SK-N-SH (cell line): ENCODE measurements around the gene COQ5. TPM values are rescaled to one million over a fixed set of nuclear protein-coding genes. Genes with fewer than 3 reads are reported as not detected.

Source experiments
- CTCF ChIA-PET: fragments of 300-600, 350-600 bp; formaldehyde crosslinking; extraction: SDS; loops from one replicate; lab custom pipeline; 2021; lab: Yijun Ruan, JAX
- POLR2A ChIA-PET: fragments of 350-600 bp; sonication (Branson Sonifier 250); formaldehyde crosslinking; extraction: SDS; loops from one replicate; lab custom pipeline; 2020; ENCODE audit warnings: antibody characterized with exemption, inconsistent platforms; lab: Yijun Ruan, JAX
- DNase-seq: peaks from one replicate; pipeline ENCODE4 v3.0.0; 2012
- H2AFZ ChIP-seq: fragments of 200-600 bp; sonication (generic); 2 replicates; pipeline ENCODE4 v1.8.1; 2016; ENCODE audit warnings: antibody characterized with exemption, mild to moderate bottlenecking, low read depth
- H3F3A ChIP-seq: fragments of 200-600 bp; sonication (generic); replicated peaks from 2 replicates; pipeline ENCODE3; 2016; ENCODE audit warnings: antibody characterized with exemption, mild to moderate bottlenecking; ENCODE audit not compliant: insufficient read depth
- H3K27ac ChIP-seq, 2 experiments: fragments of 200-500 bp in 1 of 2; fragments of 200-600 bp in 1 of 2; sonication (Bioruptor generic) in 1 of 2; sonication (generic), shearing (Covaris generic) in 1 of 2; 2 replicates each; pipeline versions ENCODE4 v1.5.1 to v1.6.1; 2014 to 2016; ENCODE audit warnings: low read depth in 2 of 2, inconsistent platforms in 1 of 2, low read length in 1 of 2, mild to moderate bottlenecking in 1 of 2, mixed read lengths in 1 of 2
- H3K27me3 ChIP-seq: fragments of 200-600 bp; sonication (generic), shearing (Covaris generic); 2 replicates; pipeline ENCODE4 v1.6.1; 2016; ENCODE audit warnings: mixed run types; ENCODE audit not compliant: insufficient read depth
- H3K36me3 ChIP-seq, 2 experiments: fragments of 200-500 bp in 1 of 2; fragments of 200-600 bp in 1 of 2; sonication (Bioruptor generic) in 1 of 2; sonication (generic) in 1 of 2; replicated peaks in 1 of 2; 2 replicates each; pipeline versions ENCODE3 to v1.5.1; 2014 to 2016; ENCODE audit warnings: low read length in 1 of 2, mild to moderate bottlenecking in 1 of 2; ENCODE audit not compliant: insufficient read depth in 2 of 2, control insufficient read depth in 1 of 2
- H3K4me1 ChIP-seq, 2 experiments: fragments of 200-500 bp in 1 of 2; fragments of 200-600 bp in 1 of 2; sonication (Bioruptor generic) in 1 of 2; sonication (generic), shearing (Covaris generic) in 1 of 2; 2 replicates each; pipeline versions ENCODE4 v1.5.1 to v1.6.1; 2014 to 2016; ENCODE audit warnings: low read depth in 1 of 2, low read length in 1 of 2, mixed run types in 1 of 2; ENCODE audit not compliant: insufficient read depth in 2 of 2, control insufficient read depth in 1 of 2
- H3K4me2 ChIP-seq: fragments of 200-600 bp; sonication (generic), shearing (Covaris generic); 2 replicates; pipeline ENCODE4 v1.6.1; 2017; ENCODE audit warnings: mixed run types
- H3K4me3 ChIP-seq, 2 experiments: fragments of 200-500 bp in 1 of 2; fragments of 200-600 bp in 1 of 2; sonication (Bioruptor generic) in 1 of 2; sonication (generic), shearing (Covaris generic) in 1 of 2; 2 replicates each; pipeline versions ENCODE4 v1.5.1 to v1.8.1; 2014 to 2016; ENCODE audit warnings: low read depth in 2 of 2, inconsistent platforms in 1 of 2, low read length in 1 of 2, mild to moderate bottlenecking in 1 of 2, mixed read lengths in 1 of 2, moderate library complexity in 1 of 2
- H3K79me2 ChIP-seq: fragments of 200-600 bp; sonication (generic); 2 replicates; pipeline ENCODE4 v1.8.1; 2017; ENCODE audit warnings: mild to moderate bottlenecking; ENCODE audit not compliant: insufficient read depth
- H3K9ac ChIP-seq: fragments of 200-600 bp; sonication (generic); 2 replicates; pipeline ENCODE4 v1.6.1; 2017; ENCODE audit warnings: mixed run types
- H3K9me2 ChIP-seq: fragments of 200-600 bp; sonication (generic); 2 replicates; pipeline ENCODE4 v1.6.1; 2017; ENCODE audit warnings: mixed run types
- H3K9me3 ChIP-seq: fragments of 200-600 bp; sonication (generic); 2 replicates; pipeline ENCODE4 v1.6.1; 2017; ENCODE audit warnings: mixed run types, mild to moderate bottlenecking, moderate library complexity
- H4K20me1 ChIP-seq: fragments of 200-600 bp; sonication (generic); 2 replicates; pipeline ENCODE4 v1.6.1; 2017; ENCODE audit warnings: mild to moderate bottlenecking, mixed run types; ENCODE audit not compliant: insufficient read depth
- CHD2 ChIP-seq: fragments of 150-350 bp; IDR thresholded peaks from 2 replicates; pipeline ENCODE4 v1.6.1; 2018; ENCODE audit warnings: low read length; ENCODE audit not compliant: partially characterized antibody
- EZH2phosphoT487 ChIP-seq: fragments of 200-600 bp; sonication (generic); IDR thresholded peaks from 2 replicates; pipeline ENCODE4 v1.6.1; 2017; ENCODE audit warnings: low read depth, mixed run types, mild to moderate bottlenecking, antibody characterized with exemption, moderate library complexity, borderline replicate concordance
- FOXM1 ChIP-seq: IDR thresholded peaks from 2 replicates; pipeline ENCODE4 v1.4.0; 2012; ENCODE audit warnings: low read depth, mild to moderate bottlenecking
- JUND ChIP-seq: IDR thresholded peaks from 2 replicates; pipeline ENCODE4 v1.4.0; 2012
- NFIC ChIP-seq: IDR thresholded peaks from 2 replicates; pipeline ENCODE4 v1.4.0; 2012; ENCODE audit warnings: borderline replicate concordance
- NRF1 ChIP-seq: IDR thresholded peaks from 2 replicates; pipeline ENCODE4 v1.6.1; 2012; ENCODE audit warnings: low read depth, mild to moderate bottlenecking, low read length
- POLR2AphosphoS5 ChIP-seq: IDR thresholded peaks from 2 replicates; pipeline ENCODE4 v1.6.1; 2012; ENCODE audit warnings: low read depth, low read length
- RCOR1 ChIP-seq: fragments of 150-350 bp; IDR thresholded peaks from 2 replicates; pipeline ENCODE4 v1.6.1; 2017; ENCODE audit warnings: antibody characterized with exemption, low read length
- RFX5 ChIP-seq: IDR thresholded peaks from 2 replicates; pipeline ENCODE4 v1.6.1; 2012; ENCODE audit warnings: mild to moderate bottlenecking, improper control_type of control experiment, low read length
- SIN3A ChIP-seq: IDR thresholded peaks from 2 replicates; pipeline ENCODE4 v1.6.1; 2012; ENCODE audit warnings: low read depth, mild to moderate bottlenecking, low read length, moderate library complexity, borderline replicate concordance
- SMC3 ChIP-seq: IDR thresholded peaks from 2 replicates; pipeline ENCODE4 v1.6.1; 2012; ENCODE audit warnings: low read depth, low read length, improper control_type of control experiment
- WGBS: methylation state at CpG from one replicate; pipeline ENCODE4 v1.1.6; 2017; ENCODE audit warnings: low lambda C conversion rate; 5-methylcytosine and 5-hydroxymethylcytosine counted together
- polyA plus RNA-seq, 3 experiments: library from polyadenylated mRNA; depleted of rRNA; stranded (reverse); fragments of >200 nt; gene quantifications; 2 replicates each; pipeline ENCODE4 v1.2.3, GENCODE V29; 2012
- TF ChIP-seq, protein P1 (sequence below): IDR thresholded peaks from 2 replicates; pipeline ENCODE4 v1.4.0; 2012; ENCODE audit warnings: low read depth
- TF ChIP-seq, protein P2 (sequence below): fragments of 150-350 bp; IDR thresholded peaks from 2 replicates; pipeline ENCODE4 v1.6.1; 2016; ENCODE audit warnings: mild to moderate bottlenecking, low read depth, low read length
- TF ChIP-seq, protein P3 (sequence below): IDR thresholded peaks from 2 replicates; pipeline ENCODE4; 2012
- TF ChIP-seq, protein P4 (sequence below): fragments of 150-350 bp; IDR thresholded peaks from 2 replicates; pipeline ENCODE4 v1.6.1; 2017; ENCODE audit warnings: antibody characterized with exemption, low read length, low read depth, borderline replicate concordance
- TF ChIP-seq, protein P5 (sequence below): IDR thresholded peaks from 2 replicates; pipeline ENCODE4 v1.4.0; 2012; ENCODE audit warnings: low read depth, borderline replicate concordance
- TF ChIP-seq, protein P6 (sequence below): fragments of 200-600 bp; sonication (generic); IDR thresholded peaks from 2 replicates; pipeline ENCODE4 v1.6.1; 2017; ENCODE audit warnings: antibody characterized with exemption, mild to moderate bottlenecking, moderate library complexity

The COQ5 gene
- polyA plus RNA-seq, 1 of the 3 experiments (the other 2 are of a cell fraction): 28.0 TPM

DNA sequence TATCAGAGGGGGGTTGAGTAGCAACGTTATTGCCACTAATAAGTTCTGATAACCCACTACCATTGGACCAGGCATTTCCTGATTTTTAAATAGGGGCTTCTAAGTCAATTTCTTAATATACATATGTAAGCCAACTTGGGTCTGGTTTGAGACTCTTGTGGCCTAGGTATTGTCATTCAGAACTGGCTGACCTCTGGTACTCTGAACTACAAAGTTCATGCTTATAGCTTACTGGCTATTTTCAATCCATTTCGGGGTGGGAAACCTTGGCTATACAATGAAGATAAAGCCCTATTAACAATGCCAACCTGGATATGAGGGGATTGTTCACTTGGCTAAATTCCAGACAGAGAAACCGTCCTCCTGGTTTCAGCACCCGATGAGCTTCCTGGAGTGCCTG is 24.4 kb downstream of the COQ5 start:
- no peak for DNase-seq
- 83% methylated on average over 4 of the region's 4 CpGs for WGBS
- no peaks in the 10 kb centered on the region for H3K79me2 ChIP-seq
- ChIA-PET CTCF (interaction anchor here (1.4 kb wide), 1 partner anchor 66 kb away, joined by 3 read pairs; no protein-coding TSS in a partner anchor), POLR2A (interaction anchor here (1.2 kb wide), 1 partner anchor 9 kb away, joined by 4 read pairs; the partner anchor contains the start of gene DYNLL1)
- H3K9me3 ChIP-seq: no peaks in the 10 kb centered on the region
- no peaks in the 10 kb centered on the region for H3K27me3 ChIP-seq
- no peak overlapping the region for H3K9ac ChIP-seq
- H3K36me3 ChIP-seq: peaks cover 21 to 22% of the 10 kb centered on the region in 2 experiments
- no peak overlapping the region for H2AFZ ChIP-seq
- H3K4me2 ChIP-seq: no peak overlapping the region
- H3F3A ChIP-seq: peaks cover 18% of the 10 kb centered on the region
- no peaks in the 10 kb centered on the region for H3K9me2 ChIP-seq
- no peak overlapping the region for H3K4me3 ChIP-seq
- no peaks in the 10 kb centered on the region for H4K20me1 ChIP-seq
- TF ChIP-seq NRF1 (no peak), SIN3A (no peak), RFX5 (no peak), EZH2phosphoT487 (no peak), CHD2 (no peak), RCOR1 (no peak), JUND (no peak), NFIC (no peak), SMC3 (no peak), POLR2AphosphoS5 (no peak), FOXM1 (no peak)
- TF ChIP-seq, protein P1, sequence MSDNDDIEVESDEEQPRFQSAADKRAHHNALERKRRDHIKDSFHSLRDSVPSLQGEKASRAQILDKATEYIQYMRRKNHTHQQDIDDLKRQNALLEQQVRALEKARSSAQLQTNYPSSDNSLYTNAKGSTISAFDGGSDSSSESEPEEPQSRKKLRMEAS: no peak
- TF ChIP-seq, protein P2, sequence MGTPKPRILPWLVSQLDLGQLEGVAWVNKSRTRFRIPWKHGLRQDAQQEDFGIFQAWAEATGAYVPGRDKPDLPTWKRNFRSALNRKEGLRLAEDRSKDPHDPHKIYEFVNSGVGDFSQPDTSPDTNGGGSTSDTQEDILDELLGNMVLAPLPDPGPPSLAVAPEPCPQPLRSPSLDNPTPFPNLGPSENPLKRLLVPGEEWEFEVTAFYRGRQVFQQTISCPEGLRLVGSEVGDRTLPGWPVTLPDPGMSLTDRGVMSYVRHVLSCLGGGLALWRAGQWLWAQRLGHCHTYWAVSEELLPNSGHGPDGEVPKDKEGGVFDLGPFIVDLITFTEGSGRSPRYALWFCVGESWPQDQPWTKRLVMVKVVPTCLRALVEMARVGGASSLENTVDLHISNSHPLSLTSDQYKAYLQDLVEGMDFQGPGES: no peak
- TF ChIP-seq, protein P3, sequence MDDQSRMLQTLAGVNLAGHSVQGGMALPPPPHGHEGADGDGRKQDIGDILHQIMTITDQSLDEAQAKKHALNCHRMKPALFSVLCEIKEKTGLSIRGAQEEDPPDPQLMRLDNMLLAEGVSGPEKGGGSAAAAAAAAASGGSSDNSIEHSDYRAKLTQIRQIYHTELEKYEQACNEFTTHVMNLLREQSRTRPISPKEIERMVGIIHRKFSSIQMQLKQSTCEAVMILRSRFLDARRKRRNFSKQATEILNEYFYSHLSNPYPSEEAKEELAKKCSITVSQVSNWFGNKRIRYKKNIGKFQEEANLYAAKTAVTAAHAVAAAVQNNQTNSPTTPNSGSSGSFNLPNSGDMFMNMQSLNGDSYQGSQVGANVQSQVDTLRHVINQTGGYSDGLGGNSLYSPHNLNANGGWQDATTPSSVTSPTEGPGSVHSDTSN: no peak
- TF ChIP-seq, protein P4, sequence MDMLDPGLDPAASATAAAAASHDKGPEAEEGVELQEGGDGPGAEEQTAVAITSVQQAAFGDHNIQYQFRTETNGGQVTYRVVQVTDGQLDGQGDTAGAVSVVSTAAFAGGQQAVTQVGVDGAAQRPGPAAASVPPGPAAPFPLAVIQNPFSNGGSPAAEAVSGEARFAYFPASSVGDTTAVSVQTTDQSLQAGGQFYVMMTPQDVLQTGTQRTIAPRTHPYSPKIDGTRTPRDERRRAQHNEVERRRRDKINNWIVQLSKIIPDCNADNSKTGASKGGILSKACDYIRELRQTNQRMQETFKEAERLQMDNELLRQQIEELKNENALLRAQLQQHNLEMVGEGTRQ: no peak
- TF ChIP-seq, protein P5, sequence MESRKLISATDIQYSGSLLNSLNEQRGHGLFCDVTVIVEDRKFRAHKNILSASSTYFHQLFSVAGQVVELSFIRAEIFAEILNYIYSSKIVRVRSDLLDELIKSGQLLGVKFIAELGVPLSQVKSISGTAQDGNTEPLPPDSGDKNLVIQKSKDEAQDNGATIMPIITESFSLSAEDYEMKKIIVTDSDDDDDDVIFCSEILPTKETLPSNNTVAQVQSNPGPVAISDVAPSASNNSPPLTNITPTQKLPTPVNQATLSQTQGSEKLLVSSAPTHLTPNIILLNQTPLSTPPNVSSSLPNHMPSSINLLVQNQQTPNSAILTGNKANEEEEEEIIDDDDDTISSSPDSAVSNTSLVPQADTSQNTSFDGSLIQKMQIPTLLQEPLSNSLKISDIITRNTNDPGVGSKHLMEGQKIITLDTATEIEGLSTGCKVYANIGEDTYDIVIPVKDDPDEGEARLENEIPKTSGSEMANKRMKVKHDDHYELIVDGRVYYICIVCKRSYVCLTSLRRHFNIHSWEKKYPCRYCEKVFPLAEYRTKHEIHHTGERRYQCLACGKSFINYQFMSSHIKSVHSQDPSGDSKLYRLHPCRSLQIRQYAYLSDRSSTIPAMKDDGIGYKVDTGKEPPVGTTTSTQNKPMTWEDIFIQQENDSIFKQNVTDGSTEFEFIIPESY: no peak
- TF ChIP-seq, protein P6, sequence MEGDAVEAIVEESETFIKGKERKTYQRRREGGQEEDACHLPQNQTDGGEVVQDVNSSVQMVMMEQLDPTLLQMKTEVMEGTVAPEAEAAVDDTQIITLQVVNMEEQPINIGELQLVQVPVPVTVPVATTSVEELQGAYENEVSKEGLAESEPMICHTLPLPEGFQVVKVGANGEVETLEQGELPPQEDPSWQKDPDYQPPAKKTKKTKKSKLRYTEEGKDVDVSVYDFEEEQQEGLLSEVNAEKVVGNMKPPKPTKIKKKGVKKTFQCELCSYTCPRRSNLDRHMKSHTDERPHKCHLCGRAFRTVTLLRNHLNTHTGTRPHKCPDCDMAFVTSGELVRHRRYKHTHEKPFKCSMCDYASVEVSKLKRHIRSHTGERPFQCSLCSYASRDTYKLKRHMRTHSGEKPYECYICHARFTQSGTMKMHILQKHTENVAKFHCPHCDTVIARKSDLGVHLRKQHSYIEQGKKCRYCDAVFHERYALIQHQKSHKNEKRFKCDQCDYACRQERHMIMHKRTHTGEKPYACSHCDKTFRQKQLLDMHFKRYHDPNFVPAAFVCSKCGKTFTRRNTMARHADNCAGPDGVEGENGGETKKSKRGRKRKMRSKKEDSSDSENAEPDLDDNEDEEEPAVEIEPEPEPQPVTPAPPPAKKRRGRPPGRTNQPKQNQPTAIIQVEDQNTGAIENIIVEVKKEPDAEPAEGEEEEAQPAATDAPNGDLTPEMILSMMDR: no peak
- no peaks in the 10 kb centered on the region for H3K4me1 ChIP-seq
- no peak overlapping the region for H3K27ac ChIP-seq
